ENCODE results near the gene MCCC2.
"Not testable (repeated sequence)": the region's sequence is repeated elsewhere in the genome, so short reads cannot be mapped to it uniquely, and the experiment has no call there.

Gene MCCC2

DNA sequence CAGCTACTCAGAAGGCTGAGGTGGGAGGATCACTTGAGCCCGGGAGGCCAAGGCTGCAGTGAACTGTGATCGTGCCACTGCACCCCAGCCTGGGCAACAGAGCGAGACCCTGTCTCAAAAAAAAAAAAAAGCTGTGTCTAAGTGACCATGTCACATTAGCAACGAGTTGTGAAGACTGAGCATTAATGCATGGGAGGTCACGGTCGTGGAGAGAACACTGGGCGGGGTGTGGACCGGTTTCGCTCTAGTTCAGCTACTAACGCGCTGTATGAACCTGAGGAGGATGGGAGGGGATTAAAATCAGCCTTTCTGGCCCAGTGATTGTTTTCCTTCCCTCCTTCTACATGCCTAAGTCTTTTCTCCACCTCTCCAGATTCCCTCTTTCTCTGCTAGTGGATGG, 75.2 kb downstream of the MCCC2 start:
- DNase-seq (ENCODE audit: low read depth in 2 of 2) = no peak

DNA sequence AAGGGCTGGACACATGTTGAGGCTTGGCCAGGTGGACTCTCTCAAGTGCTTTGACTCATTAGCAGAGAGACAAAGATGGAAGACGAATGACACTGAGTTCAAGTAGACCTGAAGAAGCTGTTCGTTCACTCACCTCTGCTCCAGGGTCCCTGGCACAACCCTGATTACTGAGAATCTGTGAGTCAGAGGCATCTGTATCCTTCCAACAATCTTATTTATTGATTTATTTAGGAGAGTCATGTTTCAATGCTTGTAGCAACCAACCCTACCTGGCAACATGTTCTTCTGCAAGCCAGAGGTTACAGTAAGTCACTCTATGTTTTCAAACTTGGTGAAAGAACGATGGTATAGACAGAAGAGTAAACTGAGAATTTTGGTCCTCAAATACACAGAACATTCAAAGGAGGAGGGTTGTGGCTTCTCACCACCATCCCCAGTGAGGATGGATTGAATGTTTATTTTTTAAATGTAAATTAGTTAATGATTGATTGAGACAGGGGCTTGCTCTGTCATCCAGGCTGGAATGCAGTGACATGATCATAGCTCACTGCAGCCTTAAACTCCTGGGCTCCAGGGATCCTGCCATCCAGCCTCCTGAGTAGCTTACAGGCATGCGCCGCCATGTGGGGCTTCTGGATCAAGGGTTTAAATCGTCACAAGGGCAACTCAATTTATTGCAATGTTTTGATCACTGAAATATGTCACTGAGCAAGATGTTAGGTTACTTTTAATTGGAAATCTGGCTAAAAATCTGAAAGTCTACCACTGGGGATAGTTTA, 76.2 kb downstream of the MCCC2 start:
- no peak for DNase-seq (ENCODE audit: low read depth in 2 of 2)

DNA sequence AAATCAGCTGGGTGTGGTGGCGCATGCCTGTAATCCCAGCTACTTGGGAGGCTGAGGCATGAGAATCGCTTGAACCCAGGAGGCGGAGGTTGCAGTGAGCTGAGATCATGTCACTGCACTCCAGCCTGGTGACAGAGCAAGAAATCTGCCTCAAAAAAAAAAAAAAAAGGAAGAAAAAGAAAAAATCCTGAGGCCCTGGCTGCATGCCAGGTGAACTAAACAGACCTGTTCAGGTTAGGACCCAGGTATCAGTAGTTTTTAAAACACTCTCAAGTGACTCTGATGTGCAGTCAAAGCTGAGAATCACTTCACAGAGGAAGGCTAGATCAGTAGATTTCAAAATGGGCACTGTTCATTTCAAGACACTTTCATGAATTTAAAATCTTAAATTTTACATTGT, 77.5 kb downstream of the MCCC2 start:
- not testable (repeated sequence) for DNase-seq (ENCODE audit: low read depth in 2 of 2)

DNA sequence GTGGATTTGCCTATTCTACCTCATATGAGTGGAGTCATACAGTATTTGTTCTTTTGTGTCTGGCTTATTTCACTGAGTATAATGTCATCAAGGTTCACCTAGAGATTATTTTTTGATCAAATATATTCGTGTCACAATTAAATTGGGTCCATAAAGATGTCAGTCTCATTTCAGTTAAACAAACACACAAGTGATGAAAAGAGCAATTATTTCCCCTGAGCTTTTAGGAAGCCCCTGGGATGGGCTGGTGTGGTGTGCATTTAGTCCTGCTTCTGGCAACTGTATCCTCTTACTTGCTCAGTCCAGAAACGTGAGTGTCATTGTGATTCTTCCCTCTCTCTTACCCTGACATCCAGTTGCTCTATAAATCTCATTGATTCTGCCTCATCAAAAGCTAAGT, 79.2 kb downstream of the MCCC2 start:
- no peak for DNase-seq (ENCODE audit: low read depth in 2 of 2)

DNA sequence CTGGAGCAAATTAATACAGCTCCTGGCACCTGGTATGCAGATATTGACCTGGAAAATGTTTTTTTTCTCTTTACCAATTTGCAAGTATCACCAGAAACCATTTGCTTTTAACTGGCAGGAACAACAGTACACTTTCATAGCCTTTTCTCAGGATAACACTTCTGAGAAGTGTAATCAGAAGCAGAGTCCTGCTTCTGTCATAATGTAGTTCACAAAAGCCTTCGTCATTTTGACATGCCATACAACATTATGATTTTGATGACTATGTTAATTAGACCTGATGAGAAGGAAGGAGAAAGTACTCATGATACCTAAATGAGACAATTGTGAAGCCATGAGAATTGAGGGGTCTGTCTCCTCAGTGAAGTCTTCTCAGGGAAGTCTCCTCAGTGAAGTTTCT, 90.8 kb downstream of the MCCC2 start:
- no peak for DNase-seq (ENCODE audit: low read depth in 2 of 2)

DNA sequence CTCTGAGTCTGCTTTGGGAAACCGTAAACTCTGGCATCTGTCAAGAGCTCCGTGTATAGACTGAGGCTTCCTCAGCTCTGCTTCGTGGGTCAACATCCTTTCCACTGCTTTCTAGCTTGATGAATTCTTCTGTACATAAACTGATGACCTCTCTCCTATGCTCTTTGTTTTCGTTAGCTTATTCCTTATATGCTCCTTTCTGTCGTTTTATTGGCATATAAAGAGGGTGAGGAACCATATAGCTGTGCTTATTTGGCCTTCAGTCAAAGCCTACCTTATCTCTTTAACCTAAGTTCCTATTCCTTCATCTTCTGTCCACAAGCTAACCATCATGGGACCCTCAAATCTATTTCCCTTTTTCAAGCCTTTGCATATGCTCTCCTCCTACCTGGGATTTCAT, 92.6 kb downstream of the MCCC2 start:
- DNase-seq (ENCODE audit: low read depth in 2 of 2) = no peak

DNA sequence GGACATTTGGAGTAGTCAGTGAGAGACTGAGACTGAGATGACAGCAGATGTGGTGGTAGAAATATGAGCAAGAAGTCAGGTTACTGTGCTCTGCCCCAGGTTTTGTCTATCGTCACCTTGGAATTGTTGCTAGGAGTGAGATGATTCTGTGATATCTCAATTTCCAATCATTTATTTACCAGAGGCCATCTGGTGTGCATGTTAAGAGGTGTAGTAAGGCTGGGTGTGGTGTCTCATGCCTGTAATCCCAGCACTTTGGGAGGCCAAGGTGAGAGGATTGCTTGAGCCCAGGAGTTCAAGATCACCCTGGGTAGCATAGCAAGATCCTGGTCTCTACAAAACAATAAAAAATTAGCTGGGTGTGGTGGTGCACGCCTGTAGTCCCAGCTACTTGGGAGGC, 93.4 kb downstream of the MCCC2 start:
- DNase-seq (ENCODE audit: low read depth in 2 of 2) = no peak

DNA sequence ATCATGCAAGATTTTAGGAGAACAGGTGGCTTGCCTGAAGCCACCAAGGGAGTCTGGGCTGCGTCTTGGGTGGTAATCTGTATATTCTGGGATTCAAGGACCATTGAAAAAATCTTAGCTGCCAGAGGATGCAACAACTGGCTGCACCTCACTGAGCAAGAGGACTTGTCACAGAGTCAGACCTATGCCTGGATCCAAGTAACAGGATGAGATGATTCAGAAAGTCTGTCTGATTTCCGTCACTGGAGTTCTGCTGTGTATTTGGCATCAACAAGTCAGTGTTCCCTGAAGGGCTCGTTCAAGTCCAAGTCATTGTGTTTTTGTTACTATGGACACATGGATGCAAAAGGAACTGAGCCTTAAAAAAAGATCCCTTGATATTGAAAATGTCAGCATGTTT, 94.2 kb downstream of the MCCC2 start:
- DNase-seq (ENCODE audit: low read depth in 2 of 2) = no peak

DNA sequence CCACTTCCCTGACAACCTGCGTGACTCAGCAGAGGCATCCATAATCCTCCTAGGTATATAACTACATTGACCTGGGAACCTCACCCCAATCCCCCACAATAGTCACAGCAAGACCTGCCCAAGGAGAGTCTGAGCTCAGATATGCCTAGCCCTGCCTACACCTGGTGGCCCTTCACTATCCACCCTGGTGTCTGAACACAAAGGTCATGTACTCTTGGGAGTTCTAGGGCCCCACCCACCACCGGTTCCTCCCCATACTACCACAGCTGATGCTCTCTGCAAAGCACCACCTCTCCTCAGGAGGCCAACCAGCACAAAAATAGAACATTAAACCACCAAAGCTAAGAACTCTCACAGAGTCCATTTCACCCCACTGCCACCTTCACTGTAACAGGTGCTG, 97.2 kb downstream of the MCCC2 start:
- no peak for DNase-seq (ENCODE audit: low read depth in 2 of 2)

DNA sequence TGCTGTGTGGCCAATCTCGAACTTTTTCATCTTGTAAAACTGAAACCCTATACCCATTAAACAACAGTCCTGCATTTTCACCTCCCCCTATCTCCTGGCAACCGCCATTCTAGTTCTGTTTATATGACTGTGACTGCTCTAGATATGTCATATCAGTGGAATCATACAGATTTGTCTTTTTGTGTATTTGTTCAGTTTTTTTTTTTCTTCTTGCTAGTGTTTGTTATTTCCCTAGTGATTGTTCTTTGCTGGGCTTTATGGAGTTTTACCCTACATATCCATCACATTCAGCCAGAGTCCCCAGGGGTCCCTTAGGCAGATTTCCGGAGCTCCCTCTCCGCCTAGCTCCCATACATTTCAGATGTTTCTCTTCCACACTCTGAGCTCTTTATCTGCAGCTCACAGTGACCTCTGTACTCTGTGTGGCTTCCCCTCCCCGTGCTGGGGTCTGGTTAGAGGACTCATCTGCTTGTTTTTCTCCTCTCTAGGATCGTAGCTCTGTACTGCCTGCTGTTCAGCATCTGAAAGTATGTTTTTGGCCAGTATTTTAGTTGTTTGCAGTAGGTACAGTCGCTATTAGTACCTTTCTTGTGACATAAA, 106.8 kb downstream of the MCCC2 start:
- no peak for DNase-seq (ENCODE audit: low read depth in 2 of 2)

DNA sequence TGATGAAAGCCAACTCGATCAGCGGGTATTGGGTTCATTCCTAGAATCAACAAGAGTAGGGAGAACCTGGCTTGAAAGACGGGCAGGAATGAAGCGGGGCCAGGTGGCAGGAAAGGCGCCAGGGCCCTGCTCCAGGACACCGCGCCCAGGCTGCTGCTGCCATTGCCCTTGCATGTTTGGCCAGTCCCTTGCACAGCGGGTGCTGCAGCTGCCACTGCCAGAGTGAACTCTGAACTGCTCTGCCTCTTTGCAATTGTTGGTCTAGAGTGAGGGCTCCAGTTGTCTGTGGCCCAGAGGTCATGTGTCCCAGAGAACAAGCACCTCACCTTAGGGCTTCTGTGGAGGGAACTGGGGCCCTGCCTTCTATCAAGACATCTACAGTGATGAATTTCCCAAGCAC, 107.9 kb downstream of the MCCC2 start:
- no peak for DNase-seq (ENCODE audit: low read depth in 2 of 2)

DNA sequence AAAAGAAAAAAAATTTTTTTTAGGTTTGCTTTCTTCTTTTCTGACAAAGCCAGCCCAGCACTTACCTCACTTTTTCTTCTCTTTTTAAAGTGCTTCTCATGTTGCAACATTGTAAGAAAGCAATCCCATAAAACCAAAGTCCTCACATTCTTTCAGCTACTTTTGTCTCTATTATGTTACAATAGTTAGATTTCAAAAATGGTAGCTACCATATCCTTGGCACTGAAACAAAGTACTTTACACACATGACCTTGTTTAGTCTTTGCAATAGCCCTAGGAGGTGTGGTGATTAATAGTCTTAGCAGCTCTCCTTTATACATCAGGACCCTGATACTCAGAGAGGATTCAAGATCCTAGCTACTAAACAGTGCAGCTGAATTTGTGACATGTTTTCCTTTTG, 108.5 kb downstream of the MCCC2 start:
- DNase-seq (ENCODE audit: low read depth in 2 of 2) = no peak

DNA sequence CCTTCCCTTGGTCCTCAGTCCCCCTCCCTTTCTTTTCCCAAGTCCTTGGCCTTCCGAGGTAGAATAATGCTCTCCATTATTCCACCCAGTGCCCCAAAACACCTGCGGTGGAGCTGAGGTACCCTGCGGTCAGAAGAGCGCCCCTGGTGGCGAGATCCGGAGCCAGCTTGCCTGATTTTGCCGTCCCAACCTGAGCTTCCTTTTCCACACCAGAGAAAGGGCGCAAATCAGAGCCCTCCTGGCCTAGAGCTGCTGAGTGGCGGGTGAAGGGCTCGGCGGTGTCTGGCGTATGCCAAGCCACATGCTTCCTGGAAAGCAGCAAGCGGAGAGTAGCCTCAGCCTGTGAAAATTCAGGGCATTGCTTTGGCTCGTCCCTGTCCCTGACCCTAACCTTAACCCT, 110.8 kb downstream of the MCCC2 start:
- no peak for DNase-seq (ENCODE audit: low read depth in 2 of 2)

DNA sequence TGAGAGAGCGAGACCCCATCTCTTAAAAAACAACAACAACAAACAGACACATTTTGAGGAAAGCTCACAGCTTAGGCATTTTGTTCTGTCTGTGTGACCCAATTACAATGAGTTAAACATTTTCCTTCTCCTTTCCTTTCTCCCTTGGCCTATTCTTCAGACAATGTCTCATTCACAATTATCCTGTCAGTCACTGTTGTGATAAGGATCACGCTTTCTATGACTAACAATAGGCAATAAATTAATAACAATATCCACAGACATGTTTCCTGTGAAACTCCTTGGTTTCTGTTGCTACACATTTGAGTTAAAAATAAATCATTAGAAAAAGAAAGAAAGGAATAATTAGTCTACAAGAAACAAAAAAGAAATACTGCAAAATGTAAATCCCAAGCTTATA, 112.1 kb downstream of the MCCC2 start:
- no peak for DNase-seq (ENCODE audit: low read depth in 2 of 2)

DNA sequence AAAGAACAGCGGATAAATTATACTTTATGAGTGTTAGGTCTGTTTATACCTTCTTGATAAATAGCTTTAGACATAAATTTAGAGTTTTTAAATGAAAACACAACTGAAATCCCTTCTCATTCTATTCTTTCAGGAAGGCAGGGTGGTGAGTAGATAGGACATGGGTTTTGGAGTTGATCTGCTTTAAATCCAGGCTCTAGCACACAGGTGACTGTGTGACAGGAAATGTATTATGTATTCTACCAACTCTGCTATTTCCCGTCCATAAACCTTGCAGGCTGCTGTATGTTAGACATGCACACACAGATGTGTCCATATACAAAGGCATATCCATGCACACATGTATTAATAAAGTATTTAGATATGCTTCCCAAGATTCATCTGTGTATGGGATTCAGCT, 112.6 kb downstream of the MCCC2 start:
- no peak for DNase-seq (ENCODE audit: low read depth in 2 of 2)

DNA sequence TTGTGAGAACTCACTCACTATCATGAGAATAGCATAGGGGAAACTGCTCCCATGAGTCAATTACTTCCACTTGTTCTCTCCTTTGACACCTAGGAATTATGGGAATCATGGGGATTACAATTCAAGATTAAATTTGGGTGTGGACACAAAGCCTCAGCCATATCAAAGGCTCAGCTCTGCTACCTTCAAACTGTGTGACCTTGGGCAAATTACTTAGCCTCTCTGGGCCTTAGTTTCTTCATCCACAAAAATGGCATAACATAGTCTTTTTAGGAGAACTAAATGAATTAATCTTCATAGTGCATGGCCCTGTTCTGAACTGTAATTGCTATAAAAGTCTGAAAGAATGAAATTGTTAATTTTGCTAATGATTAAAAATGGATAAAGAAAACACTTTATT, 113.7 kb downstream of the MCCC2 start:
- no peak for DNase-seq (ENCODE audit: low read depth in 2 of 2)

DNA sequence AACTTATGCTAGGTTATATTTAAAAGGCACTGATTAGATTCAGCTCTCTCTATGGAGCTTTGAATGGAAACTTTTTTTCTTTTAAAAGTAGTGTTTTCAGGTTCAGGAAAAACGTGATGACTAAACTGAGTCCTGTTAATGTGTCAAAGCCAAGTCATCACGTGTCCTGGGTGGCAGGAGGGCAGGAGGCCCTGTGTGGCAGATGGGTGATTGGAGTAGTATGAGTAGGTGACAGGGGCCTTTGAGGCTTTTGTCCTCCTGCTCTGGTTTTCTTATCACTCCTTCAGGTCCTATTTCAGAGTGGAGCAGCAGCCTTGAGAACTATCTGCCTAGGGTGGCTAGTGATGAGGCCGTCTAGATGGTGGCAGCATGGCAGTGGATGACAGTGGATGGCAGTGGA, 114.3 kb downstream of the MCCC2 start:
- no peak for DNase-seq (ENCODE audit: low read depth in 2 of 2)

DNA sequence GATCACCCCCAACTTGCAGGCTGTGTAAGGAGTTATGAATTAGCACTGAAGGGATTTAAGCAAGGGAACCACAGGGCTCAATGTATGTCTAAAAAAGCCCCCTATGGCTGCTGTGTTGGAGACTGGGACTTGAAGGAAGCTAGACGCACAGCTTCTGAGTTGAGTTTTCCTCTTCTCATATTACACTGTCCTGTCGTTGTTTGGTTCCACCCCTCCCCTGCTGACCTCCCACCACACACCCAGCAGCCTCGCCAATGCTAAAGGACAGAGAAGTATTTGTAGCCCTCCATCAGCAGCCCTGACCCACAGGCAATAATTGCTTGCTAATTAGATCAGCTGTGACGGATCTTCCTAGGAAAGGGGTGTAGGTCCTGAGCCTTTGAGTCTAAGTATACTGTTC, 116.8 kb downstream of the MCCC2 start:
- DNase-seq (ENCODE audit: low read depth in 2 of 2) = no peak

DNA sequence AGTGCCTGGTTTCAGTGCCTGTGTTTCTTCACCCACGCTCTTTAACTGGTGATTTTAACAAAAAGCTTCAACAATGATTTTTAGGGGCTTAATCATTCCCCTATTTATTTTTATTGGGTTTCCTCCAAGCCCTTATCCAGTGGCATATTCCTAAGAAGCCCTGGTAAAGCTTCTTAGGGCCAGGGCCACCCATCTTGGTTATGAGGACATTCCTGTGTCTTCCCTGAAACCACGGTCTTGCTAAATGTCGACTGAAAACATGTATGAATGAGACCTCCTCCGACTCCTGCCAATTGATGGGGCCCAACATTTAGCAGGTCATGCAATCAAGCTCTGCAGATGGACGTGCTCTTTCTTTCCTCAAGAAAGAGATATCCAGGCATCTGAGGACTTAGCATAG, 118.3 kb downstream of the MCCC2 start:
- DNase-seq (ENCODE audit: low read depth in 2 of 2) = no peak

DNA sequence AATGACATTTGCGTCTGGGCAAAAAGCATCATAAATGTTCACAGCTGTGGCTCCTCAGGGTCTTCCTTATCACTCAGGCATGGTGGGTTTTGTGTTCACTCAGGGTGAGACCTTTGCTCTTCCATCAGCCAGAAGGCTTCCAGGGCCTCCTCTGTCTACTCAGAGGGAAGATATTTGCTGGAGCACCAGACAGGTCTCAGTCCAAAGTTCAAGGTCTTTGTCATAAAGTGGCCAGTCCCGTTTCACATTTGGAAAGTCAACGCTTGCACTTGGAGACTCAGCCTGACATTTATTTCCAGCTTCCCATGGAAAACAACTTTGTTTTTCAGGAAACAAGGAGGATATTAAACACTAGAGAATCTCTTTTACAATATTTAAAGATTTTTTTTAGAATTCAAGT, 119.8 kb downstream of the MCCC2 start:
- DNase-seq (ENCODE audit: low read depth in 2 of 2) = no peak
